Esophagus mucosa (tissue), 1 donor: ENCODE measurements around the gene TSHR. TPM values are rescaled to one million over a fixed set of nuclear protein-coding genes. Genes with fewer than 3 reads are reported as not detected.

ENCODE experiments used
- ATAC-seq: fragments of 200-7000 bp; cut with Tn5 transposase; one replicate; pipeline ENCODE4 v1.9.1; 2020
- total RNA-seq: library from RNA; stranded (reverse); gene quantifications from one replicate; pipeline ENCODE4 v1.2.4, GENCODE V29; 2023
- donor health status: DM: yes; HTN: yes; CAD: no.

TSHR gene
- total RNA-seq, 1 donor from 2014 or later: not detected

DNA sequence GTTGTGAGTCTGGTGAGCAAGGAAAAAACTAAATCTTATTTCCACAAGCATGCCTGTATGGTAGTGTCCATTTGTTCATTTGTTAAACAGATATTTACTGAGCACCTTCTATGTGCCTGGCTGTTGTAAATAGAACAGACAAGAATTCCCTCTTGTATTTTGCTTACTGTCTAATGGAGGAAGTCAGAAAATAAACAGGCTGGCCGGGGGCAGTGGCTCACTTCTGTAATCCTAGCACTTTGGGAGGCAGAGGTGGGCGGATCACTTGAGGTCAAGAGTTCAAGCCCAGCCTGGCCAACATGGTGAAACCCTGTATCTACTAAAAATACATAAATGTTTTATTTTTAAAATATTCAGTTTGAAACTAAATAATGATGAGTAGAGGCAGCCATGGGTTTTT, 186.0 kb downstream of the TSHR start:
- ATAC-seq: no peak

DNA sequence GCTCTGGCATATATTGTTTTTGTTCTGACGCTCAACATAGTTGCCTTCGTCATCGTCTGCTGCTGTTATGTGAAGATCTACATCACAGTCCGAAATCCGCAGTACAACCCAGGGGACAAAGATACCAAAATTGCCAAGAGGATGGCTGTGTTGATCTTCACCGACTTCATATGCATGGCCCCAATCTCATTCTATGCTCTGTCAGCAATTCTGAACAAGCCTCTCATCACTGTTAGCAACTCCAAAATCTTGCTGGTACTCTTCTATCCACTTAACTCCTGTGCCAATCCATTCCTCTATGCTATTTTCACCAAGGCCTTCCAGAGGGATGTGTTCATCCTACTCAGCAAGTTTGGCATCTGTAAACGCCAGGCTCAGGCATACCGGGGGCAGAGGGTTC, 188.4 kb downstream of the TSHR start:
- no peak for ATAC-seq

DNA sequence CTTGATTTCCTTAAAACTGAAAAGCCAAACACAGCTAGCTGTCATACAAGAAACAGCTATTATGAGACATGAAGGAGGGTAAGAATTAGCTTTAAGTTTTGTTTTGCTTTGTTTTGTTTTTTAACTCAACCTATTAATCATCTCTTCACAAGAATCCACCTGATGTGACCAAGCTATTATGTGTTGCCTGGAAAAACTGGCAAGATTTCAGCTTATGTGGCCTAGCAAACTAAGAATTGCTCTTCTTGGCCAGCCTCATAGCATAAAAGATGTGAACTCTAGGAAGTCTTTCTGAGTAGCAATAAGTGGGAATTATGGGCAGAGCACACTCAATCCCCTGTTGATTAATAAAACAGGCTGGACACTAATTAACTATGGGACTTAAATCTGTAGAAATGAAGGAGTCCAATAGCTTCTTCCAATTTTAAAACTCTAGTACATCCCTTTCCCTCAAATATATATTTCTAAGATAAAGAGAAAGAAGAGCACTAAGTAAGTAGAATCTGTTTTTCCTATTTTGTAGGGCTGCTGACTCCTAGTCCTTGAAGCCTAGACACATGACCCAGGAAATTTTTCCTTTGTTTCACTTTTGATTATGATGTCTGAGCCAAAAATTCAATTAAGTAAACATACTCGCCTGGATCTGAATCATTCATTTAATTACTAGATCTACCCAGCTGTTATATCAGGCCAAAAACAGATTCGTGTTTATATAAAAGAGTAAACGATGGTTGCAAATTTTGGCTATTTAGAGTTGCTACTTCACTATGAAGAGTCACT, 189.6 kb downstream of the TSHR start:
- no peak for ATAC-seq

DNA sequence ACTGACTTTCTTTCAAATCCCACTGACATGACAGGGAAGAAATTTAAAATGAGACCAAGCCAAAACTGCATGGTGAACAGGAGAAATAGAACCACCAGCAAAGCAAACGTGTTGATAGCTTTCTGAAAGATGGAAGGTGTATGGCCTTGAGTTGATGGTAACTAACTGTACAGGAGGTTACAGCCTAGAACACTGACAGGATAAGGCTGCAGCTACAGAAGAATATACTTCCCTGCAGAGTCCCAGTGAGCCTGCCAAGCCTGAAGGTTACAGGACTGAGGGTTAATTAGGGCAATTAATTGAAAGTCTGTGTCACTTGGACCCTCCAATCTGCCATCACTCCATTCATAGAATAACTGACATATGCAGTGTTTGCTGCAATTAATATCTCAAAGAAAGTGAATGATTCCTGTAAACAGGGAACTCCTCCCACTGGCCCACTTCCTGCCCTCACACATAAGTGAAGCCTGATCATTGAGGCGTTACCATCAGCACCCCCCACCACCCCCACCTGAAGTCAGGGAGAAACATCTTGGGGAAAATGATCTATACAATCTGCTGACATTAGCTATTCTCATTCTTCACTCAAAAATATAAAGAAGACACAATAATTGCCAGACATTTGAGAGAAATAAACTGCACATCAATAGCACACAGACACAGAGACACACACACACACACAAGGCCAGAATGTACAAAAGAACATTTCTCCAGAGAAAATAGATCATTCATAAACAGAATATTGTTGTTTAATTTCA, 191.9 kb downstream of the TSHR start:
- ATAC-seq: no peak

DNA sequence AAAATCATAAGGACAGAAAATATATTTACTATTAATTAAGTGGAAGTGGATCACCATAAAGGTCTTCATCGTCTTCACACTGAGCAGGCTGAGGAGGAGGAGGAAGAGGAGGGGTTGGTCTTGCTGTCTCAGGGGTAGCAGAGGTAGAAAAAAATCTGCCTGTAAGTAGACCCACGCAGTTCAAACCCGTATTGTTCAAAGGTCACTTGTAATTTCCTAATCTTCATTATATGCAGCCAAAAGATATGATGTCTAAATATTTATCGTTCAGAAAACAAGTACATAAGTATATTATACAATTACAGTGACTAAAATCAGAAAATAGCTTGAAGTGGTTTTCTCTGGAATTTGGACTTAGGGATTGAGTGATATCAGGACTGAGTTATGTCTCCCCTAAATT, 193.2 kb downstream of the TSHR start:
- no peak for ATAC-seq

DNA sequence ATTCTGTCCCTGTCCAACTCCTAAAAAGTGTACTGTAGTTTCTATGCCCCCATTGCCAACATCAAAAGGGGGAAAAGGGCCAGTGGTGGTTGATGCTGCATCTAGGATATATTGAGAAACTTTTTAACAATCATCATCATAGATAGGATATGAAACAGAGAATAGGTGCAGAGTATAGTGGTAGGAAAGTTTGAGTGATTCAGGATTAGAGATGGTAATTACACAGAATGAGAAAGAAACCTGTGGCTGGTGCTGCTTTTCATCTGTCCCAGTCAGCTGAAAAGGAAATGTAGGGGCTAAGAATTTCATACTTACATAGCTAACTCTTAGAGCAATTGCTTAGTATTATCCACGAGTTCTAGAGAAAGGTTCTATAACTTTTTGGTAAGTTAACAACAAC, 197.8 kb downstream of the TSHR start:
- ATAC-seq: no peak

DNA sequence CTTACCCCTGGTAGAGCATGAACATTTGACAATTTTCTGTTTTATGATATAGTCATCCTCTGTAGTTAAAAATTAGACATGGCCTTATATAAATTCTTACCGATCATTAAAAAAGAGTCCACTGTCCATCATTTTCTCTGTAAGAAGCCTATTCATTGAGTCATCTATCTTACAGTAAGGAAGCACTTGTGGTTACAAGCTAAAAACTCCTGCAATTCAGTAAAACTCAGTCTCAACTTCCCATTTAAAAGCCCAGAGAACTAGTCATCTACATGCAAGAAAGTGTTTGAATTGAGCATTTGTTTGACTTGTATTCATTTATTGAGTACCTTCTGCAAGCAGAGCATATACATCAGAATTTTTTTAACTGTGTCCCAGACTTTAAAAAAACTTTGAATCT, 202.0 kb downstream of the TSHR start:
- no peak for ATAC-seq

DNA sequence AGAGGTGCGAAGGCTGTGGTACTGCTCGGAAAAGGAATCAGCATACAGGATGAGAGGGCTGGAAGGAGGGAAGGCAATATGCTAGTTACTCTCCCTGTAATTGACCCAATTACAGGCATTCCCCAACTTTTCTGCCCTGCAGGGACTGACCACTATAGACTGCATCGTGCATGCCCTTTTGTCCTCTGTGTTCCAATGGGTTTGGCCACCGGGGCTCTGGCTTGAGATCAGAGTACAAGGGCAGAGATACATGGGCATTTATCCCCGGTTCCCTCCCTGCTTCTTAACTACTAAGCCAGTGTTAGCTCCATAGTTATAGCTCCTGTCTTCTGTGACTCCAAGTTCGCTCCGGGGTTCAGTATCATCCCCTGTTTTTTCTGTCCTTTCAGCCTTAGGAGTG, 205.7 kb downstream of the TSHR start:
- ATAC-seq: no peak

DNA sequence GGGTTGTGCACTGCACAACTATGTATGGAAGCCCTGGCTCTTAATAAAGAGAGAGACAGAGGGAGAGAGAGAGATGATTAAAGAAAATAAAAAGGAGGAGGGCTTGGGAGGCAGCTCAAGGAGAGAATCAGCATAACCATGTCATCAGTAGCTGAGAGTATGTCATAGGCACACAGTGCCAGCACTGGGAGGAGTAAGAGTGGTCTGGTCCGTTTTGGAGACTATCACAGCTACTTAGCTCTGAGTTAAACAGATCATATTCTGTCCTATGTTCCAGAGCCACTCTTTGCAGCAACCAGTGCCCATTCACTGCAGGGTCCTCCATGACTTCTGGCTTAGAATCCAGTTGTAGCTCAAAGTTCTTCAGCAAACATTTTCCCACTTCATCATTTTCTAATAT, 206.3 kb downstream of the TSHR start:
- ATAC-seq: no peak

DNA sequence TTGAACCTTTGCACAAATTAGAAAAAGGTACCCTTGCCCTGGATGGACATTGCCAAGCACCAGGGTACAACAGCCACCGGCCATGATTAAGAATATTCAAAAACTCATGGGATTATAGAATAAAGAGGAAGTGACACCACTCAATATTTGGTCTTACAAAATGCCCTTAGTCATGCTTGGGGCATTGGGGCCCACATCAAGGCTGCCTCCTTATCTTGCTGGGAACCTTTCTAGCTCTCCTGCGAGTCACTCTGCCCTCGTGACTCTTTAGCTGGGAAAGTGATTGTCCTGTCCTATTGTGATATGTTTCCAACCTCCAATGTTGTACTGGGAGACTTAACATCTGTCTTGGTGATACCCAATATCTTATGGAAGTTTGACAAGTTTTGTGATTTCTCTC, 207.5 kb downstream of the TSHR start:
- ATAC-seq: no peak

DNA sequence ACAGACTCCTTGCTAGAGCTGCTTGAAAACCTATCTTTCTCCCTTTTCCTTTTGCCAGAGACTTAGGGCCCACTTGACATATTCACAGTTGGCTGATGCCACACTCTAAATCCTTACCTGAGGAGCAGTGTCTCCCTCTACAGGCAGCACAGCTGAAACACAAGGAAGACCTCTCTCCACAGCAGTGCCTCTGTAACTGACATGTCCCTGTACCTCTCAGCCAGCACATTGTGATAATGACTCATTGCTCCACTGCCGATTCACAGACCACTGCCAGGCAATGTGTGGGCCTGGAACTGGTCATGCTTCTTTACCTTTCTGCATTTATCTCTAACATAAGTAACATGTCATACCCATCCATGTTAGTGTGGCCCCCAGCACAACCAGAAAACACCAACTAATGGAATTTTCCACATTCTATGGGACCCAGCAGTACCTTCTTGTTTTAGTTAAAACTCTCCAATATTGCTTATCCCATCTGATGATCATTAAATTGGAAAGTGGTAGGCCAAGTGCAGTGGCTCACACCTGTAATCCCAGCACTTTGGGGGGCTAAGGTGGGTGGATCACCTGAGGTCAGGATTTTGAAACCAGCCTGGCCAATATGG, 208.8 kb downstream of the TSHR start:
- ATAC-seq: peak; percentile 94

DNA sequence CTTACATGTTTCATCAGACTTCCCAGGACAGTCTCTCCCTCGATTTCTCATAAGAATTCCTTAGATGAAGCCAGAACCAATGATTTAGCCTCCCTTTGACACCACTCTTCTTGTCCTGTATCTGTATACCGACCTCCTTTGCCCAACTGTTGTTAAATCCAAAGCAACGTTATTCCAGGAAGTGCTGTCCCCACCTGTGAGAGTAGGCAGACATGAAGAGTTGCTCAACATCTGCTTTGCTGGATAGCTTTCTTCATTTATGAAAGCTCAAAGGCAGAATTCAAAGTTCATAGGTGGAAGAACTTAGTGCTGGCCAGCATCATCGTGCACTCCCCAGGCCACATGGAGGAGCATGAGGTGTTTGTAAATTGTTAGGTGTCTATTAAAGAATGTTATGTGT, 209.8 kb downstream of the TSHR start:
- no peak for ATAC-seq

DNA sequence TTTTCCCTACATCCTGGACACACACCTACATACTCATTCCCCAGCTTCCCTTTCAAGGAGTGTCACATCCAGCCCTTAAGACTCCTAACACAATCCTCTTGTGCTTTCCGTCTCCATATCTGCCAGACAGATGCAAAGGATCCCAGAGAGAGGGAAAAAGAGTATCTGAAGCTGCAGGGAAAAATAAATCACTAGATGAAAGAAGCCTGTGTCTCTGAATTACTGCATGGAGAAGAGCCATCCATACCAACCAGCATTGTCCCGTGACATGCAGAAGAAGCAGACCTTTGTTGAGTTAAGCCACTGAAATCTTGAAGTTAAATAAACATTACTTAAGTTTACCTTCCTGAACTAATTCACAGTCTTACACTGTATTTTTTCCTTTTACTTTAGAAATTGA, 210.7 kb downstream of the TSHR start:
- no peak for ATAC-seq

DNA sequence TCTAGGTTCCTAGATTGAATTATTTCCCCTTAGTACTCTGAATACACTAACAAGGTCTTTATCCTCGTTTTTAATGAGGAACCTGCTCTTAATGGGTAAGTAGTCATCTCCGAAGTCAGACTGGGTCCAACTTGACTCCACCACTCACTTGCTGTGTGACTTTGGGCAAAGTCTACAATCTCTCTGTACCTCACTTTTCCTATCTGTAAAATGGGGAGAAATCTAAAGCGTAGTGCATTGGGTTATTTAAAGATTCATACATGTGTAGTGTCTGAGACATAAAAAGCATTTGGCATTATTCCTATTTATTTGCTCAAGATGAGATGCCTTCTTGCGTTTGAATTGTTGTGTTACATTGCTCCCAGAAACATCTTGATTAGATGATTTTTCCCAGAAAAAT, 213.8 kb downstream of the TSHR start:
- no peak for ATAC-seq

DNA sequence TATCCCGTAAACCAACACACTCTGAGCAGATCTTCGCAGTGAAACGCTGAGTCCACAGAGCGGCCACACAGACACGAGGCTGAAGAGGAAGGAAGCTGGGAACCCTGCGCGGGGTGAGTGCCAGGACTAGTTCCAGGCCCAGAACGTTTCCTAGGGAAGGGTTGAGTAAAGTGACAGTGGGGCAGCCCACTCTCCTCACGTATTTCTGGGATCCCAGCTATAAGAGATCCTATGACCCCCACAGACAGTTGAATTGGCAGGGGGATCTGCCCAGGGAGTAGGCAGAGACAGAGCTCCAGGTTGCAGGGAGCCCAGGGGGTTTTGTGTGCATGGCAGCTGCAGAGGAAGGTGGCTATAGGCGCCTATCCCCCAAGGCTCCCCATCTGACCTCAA, 214.3 kb downstream of the TSHR start:
- ATAC-seq: peak; percentile 31

DNA sequence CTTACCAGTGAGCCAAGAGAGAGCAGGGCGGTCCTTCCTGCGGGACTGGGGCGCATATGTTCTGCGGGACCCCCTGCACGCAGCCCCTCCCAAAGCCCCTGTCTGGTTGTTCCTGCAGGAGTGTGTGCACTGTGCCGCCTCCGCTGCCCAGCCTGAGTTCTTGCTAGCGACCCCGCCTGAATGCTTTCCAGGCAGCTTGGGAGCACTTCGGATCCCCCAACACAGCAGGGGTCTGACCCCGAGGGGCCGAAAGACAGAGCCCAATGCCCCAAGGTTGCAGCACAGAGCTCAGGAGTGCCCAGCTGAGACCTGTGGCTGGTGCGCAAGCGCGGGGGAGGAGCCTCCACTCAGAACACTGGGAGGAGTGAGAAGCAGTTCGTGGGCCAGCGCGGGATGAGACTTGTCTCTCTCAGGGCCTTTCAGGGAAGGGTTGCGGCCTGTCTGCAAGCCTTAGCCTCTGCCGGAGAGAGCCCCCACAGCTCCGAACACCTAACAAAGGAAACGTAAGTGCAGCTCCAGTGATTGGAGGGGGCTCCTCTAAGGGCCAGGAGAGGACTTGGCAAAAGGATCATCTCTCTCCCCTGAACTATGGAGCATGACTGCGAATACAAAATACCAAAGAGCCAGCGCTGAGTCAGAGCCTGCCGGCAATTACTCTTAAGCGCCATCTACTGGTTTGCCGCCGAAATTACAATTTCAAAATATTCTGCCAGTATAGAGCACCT, 214.8 kb downstream of the TSHR start:
- ATAC-seq: peak; percentile 99

DNA sequence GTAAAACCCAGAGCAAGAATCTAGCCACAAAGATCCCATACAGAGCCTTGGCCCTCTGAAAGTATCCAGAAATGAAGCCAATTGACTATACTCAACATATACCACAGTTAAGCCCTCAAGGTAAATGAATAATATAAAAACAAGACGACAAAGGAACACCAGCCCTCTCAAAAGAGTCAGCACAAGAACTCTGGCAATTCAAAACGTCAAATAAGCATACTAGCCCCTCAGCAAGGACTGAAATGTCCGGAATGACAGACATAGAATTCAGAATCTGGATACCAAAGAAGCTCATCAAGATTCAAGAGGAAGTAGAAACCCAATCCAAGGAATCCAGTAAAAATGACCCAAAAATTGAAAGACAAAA, 215.4 kb downstream of the TSHR start:
- no peak for ATAC-seq

DNA sequence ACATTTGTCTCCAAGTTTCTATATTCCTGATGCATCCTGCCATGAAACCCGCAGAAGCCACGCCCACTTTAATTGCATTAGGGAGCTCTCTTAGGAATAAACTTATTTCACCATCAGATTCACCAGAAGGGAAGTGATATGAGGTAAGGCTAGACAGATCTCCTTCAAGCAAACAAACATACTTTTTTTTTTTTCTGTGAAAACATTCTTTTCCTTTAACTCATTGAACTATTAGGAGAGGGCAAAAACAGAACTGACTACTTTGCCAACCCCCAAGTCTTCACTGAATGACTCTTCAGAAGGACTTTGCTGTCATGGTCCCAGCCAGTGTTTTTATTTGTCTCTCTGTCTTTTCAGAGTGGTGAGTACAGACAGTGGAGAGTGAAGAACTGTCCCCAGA, 216.9 kb downstream of the TSHR start:
- ATAC-seq: no peak

DNA sequence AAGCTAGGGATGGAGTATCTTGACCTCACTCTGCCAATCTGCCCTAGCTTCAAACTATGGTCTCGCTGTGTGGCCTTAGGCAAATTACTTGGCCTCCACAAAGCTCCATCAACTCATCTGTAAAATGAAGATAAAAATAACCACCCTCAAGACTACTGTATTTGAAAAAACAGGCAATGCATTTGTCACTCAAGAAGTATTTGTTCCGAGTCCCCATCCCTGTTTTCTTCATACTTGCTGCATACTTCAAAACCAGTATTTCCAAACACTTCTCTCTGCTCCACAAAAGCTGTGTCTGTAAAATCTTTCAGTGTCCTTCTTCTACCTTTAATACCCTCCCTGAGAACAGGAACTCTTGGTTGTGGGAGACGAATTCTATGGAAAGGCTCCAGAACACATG, 217.5 kb downstream of the TSHR start:
- no peak for ATAC-seq

DNA sequence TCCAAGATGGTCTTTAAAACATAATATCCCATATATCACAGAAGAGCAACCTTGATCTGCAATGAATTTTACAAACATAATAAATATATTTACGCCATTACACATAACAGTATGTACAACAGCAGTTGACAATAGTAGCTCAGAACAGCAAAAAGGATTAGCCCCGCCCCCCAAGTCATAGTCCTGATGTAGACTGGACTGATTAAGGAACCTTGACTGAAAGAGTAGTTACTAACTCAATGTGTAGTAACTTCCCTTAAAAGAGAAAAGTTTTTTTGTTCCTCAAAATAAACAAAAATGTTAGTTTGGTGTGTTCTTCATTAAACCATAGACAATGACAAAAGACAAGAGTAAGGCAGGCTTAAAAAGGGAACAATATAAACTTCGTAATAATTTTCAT, 220.8 kb downstream of the TSHR start:
- ATAC-seq: no peak

DNA sequence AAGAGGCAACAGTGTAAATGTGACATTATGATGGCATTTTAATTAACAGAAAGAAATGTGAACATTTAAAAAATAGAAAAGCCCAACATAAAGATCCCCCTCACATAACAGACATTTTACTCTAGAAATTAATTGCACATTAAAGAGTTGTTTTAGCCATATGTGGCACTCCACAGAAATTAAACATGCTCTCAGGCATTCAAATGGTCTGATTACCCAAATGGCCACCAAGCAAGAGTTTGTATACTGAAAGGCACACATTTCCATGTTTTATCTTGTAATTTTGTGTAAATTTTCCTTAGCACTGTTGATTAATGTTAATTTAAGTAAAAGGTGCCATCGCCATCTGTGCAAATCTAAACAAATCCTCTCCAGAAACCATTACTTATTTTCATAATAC, 221.8 kb downstream of the TSHR start:
- no peak for ATAC-seq

DNA sequence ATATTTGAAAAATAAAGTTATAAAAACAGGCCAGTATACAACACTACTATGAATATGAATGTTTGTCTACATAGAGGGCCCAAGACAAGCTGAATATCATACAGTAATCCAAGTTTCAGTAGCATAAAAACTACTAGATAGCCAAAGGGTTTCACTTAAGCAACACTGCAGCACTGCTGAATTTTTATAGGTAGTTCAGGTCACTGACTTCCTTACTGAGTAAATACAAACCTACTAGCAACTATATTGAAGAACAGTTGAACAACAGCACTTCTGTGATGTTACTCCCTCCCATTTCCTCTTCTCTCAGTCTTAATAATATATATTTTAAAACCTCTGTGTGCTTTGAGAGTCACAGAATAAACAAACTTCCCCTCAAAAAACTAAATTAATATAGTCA, 222.6 kb downstream of the TSHR start:
- no peak for ATAC-seq

DNA sequence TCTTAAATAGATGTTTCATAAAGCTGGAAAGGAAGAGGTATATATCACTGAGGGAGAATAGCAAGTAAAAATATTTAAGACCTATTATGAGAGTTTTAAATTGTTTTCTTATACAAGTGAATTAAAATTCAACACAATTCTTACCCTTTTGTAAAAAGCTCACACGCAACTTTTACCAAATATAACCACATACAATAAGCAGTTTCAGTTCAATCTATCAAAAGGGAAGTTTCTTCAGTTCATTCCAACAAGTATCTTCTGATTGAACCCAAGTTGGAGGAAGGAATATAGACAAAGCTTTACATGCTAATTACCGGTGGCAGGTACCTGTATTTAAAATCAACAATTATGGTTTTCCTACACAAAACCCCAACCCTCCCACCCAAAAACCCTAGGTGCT, 224.2 kb downstream of the TSHR start:
- no peak for ATAC-seq
